SK-N-SH treated with all-trans-retinoic acid at 6 μM for 48 hours (cell line): ENCODE data around the gene SDK2.

Experiments used
- CSDC2 ChIP-seq: fragments of 250-450 bp; sonication (Bioruptor Pico); IDR thresholded peaks from 2 replicates; pipeline ENCODE4 v1.5.0; 2020; ENCODE audit warnings: mild to moderate bottlenecking, moderate library complexity
- ESRRG ChIP-seq: fragments of 250-450 bp; sonication (Bioruptor Pico); IDR thresholded peaks from 2 replicates; pipeline ENCODE4 v1.6.1; 2021; ENCODE audit warnings: mild to moderate bottlenecking
- ISL1 ChIP-seq: fragments of 250-450 bp; sonication (Bioruptor Pico); IDR thresholded peaks from 2 replicates; pipeline ENCODE4 v2.1.2; 2022; ENCODE audit warnings: mild to moderate bottlenecking, moderate library complexity
- OSR1 ChIP-seq: fragments of 250-450 bp; sonication (Bioruptor Pico); IDR thresholded peaks from 2 replicates; pipeline ENCODE4 v1.8.0; 2022; ENCODE audit warnings: moderate library complexity, mild to moderate bottlenecking, inconsistent platforms
- PPARA ChIP-seq: fragments of 250-450 bp; sonication (Bioruptor Pico); IDR thresholded peaks from 2 replicates; pipeline ENCODE4 v1.5.0; 2020; ENCODE audit warnings: mild to moderate bottlenecking, borderline replicate concordance
- RARB ChIP-seq: fragments of 250-450 bp; sonication (Bioruptor Pico); IDR thresholded peaks from 2 replicates; pipeline ENCODE4 v1.8.0; 2021; ENCODE audit warnings: mild to moderate bottlenecking, moderate library complexity
- TCF4 ChIP-seq: fragments of 250-450 bp; sonication (Bioruptor Pico); IDR thresholded peaks from 2 replicates; pipeline ENCODE4 v1.8.0; 2021; ENCODE audit warnings: mild to moderate bottlenecking, moderate library complexity, borderline replicate concordance
- TOX ChIP-seq: fragments of 250-450 bp; sonication (Bioruptor Pico); IDR thresholded peaks from 2 replicates; pipeline ENCODE4 v1.8.0; 2021; ENCODE audit warnings: mild to moderate bottlenecking, moderate library complexity, borderline replicate concordance
- ZFP3 ChIP-seq: fragments of 250-450 bp; sonication (Bioruptor Pico); IDR thresholded peaks from 2 replicates; pipeline ENCODE4 v1.5.0; 2020; ENCODE audit warnings: mild to moderate bottlenecking, moderate library complexity
- ZFP30 ChIP-seq: fragments of 450-650 bp; formaldehyde crosslinking; IDR thresholded peaks from 2 replicates; pipeline ENCODE4 v1.5.0; 2022; ENCODE audit warnings: mild to moderate bottlenecking, moderate library complexity
- ZNF565 ChIP-seq: fragments of 450-650 bp; formaldehyde crosslinking; conservative IDR thresholded peaks from 2 replicates; pipeline ENCODE4 v1.5.0; 2020; ENCODE audit warnings: low read depth, mild to moderate bottlenecking, moderate library complexity
- TF ChIP-seq, protein P1 (sequence below): fragments of 250-450 bp; sonication (Bioruptor Pico); IDR thresholded peaks from 2 replicates; pipeline ENCODE4 v1.5.1; 2020; ENCODE audit warnings: low read depth, mild to moderate bottlenecking, moderate library complexity
- TF ChIP-seq, protein P2 (sequence below): fragments of 250-450 bp; sonication (Bioruptor Pico); IDR thresholded peaks from 2 replicates; pipeline ENCODE4 v1.8.0; 2020; ENCODE audit warnings: mild to moderate bottlenecking, moderate library complexity, borderline replicate concordance
- TF ChIP-seq, protein P3 (sequence below): fragments of 250-450 bp; sonication (Bioruptor Pico); IDR thresholded peaks from 2 replicates; pipeline ENCODE4 v1.5.1; 2021; ENCODE audit warnings: mild to moderate bottlenecking, moderate library complexity

DNA sequence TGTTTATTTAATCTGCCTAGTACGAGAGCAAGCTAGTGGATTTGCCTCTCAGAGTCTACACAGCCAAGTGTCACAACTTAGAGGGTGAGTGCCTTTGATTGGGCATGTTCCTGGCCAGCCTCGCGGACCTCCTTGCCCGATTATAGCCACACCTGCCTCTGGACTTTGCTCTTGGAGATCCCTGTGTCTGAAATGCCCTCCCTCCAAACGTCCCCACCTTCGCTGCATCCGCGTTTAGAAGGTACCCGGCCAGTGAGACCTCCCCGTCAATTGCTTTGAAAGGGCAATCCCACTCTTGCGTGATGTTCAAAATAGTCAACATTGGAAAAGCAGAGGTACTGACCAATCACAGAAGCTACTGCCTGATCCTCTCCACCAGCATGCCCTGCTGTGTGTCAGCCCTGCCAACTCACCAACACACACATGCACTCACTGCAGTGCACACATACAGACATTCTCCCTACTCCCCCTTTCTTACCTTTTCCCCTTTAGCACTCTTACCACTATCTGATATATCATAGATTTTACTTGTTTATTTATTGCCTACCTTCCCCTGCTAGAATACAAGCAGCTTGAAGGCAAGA is 6.5 kb upstream of the SDK2 start:
- TF ChIP-seq RARB (CRISPR knock-in tag) = no peak
- TF ChIP-seq ESRRG (CRISPR knock-in tag) = no peak
- TF ChIP-seq TCF4 = no peak
- TF ChIP-seq, protein P1, sequence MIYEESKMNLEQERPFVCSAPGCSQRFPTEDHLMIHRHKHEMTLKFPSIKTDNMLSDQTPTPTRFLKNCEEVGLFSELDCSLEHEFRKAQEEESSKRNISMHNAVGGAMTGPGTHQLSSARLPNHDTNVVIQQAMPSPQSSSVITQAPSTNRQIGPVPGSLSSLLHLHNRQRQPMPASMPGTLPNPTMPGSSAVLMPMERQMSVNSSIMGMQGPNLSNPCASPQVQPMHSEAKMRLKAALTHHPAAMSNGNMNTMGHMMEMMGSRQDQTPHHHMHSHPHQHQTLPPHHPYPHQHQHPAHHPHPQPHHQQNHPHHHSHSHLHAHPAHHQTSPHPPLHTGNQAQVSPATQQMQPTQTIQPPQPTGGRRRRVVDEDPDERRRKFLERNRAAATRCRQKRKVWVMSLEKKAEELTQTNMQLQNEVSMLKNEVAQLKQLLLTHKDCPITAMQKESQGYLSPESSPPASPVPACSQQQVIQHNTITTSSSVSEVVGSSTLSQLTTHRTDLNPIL = no peak
- no peak for TF ChIP-seq CSDC2
- TF ChIP-seq, protein P2, sequence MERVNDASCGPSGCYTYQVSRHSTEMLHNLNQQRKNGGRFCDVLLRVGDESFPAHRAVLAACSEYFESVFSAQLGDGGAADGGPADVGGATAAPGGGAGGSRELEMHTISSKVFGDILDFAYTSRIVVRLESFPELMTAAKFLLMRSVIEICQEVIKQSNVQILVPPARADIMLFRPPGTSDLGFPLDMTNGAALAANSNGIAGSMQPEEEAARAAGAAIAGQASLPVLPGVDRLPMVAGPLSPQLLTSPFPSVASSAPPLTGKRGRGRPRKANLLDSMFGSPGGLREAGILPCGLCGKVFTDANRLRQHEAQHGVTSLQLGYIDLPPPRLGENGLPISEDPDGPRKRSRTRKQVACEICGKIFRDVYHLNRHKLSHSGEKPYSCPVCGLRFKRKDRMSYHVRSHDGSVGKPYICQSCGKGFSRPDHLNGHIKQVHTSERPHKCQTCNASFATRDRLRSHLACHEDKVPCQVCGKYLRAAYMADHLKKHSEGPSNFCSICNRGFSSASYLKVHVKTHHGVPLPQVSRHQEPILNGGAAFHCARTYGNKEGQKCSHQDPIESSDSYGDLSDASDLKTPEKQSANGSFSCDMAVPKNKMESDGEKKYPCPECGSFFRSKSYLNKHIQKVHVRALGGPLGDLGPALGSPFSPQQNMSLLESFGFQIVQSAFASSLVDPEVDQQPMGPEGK (CRISPR knock-in tag) = no peak
- TF ChIP-seq ZFP3 = no peak
- TF ChIP-seq, protein P3, sequence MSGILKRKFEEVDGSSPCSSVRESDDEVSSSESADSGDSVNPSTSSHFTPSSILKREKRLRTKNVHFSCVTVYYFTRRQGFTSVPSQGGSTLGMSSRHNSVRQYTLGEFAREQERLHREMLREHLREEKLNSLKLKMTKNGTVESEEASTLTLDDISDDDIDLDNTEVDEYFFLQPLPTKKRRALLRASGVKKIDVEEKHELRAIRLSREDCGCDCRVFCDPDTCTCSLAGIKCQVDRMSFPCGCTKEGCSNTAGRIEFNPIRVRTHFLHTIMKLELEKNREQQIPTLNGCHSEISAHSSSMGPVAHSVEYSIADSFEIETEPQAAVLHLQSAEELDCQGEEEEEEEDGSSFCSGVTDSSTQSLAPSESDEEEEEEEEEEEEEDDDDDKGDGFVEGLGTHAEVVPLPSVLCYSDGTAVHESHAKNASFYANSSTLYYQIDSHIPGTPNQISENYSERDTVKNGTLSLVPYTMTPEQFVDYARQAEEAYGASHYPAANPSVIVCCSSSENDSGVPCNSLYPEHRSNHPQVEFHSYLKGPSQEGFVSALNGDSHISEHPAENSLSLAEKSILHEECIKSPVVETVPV (CRISPR knock-in tag) = no peak
- TF ChIP-seq ZNF565 (CRISPR knock-in tag) = no peak
- no peak for TF ChIP-seq ZFP30
- TF ChIP-seq TOX (CRISPR knock-in tag) = no peak
- TF ChIP-seq PPARA (CRISPR knock-in tag) = no peak
- no peak for TF ChIP-seq ISL1 (CRISPR knock-in tag)
- no peak for TF ChIP-seq OSR1 (CRISPR knock-in tag)
